Endothelial cell of umbilical vein (primary cell): ENCODE results near the gene CNEP1R1. TPM values are rescaled to one million over a fixed set of nuclear protein-coding genes. Genes with fewer than 3 reads are reported as not detected.

Source experiments
- BruUV-seq: library from RNA; stranded (reverse); fragments of 400-500 nt; replicated peaks from 2 replicates; lab custom pipeline; 2021; lab: Mats Ljungman, UMichigan
- CTCF ChIA-PET: fragments of 300-600, 350-600 bp; sonication (Branson Sonifier 250); formaldehyde crosslinking; loops from one replicate; lab custom pipeline; 2021; ENCODE audit warnings: antibody characterized with exemption, inconsistent platforms; lab: Charles Lee
- POLR2A ChIA-PET: fragments of 300-600, 350-600 bp; sonication (Branson Sonifier 250); formaldehyde crosslinking; loops from one replicate; lab custom pipeline; 2021; ENCODE audit warnings: antibody characterized with exemption, inconsistent platforms; lab: Charles Lee
- DNase-seq: peaks from one replicate; pipeline ENCODE4 v3.0.0-alpha.2; 2011; ENCODE audit warnings: low read depth, low spot score
- FAIRE-seq: peaks from 2 replicates; lab custom pipeline; 2011; peaks lifted over from hg19 to GRCh38; lab: Jason Lieb, UNC
- H2AFZ ChIP-seq: 2 replicates; pipeline ENCODE4 v1.6.0; 2012; ENCODE audit warnings: low read depth, low read length, control low read depth, inconsistent platforms
- H3K27ac ChIP-seq: 2 replicates; pipeline ENCODE4 v1.5.1; 2011; ENCODE audit warnings: low read depth, mild to moderate bottlenecking, control low read depth, low read length, moderate library complexity; ENCODE audit not compliant: insufficient read depth
- H3K27me3 ChIP-seq, 2 experiments: 2 replicates each; pipeline versions ENCODE4 v1.6.0 to v1.6.1; 2011; ENCODE audit warnings: low read length in 2 of 2, mixed read lengths in 1 of 2; ENCODE audit not compliant: control insufficient read depth in 2 of 2, insufficient read depth in 2 of 2
- H3K36me3 ChIP-seq, 2 experiments: 2 replicates in 1 of 2; 3 replicates in 1 of 2; pipeline ENCODE4 v1.5.1; 2011; ENCODE audit warnings: low read length in 2 of 2, mild to moderate bottlenecking in 1 of 2, moderate library complexity in 1 of 2; ENCODE audit not compliant: control insufficient read depth in 2 of 2, insufficient read depth in 2 of 2; ENCODE audit errors: extremely low read depth in 1 of 2
- H3K4me1 ChIP-seq: 3 replicates; pipeline ENCODE4 v1.5.1; 2011; ENCODE audit warnings: mild to moderate bottlenecking, low read length; ENCODE audit not compliant: control insufficient read depth, insufficient read depth; ENCODE audit errors: extremely low read depth
- H3K4me2 ChIP-seq: 2 replicates; pipeline ENCODE4 v1.6.1; 2011; ENCODE audit warnings: low read length, control low read depth, mixed read lengths; ENCODE audit not compliant: insufficient read depth
- H3K4me3 ChIP-seq, 3 experiments: fragments of 200-600 bp in 1 of 3; sonication (generic), shearing (Covaris generic) in 1 of 3; replicated peaks in 1 of 3; 2 replicates each; pipeline ENCODE4 v1.5.1; 2011 to 2016; ENCODE audit warnings: control low read depth in 3 of 3, low read length in 3 of 3, mild to moderate bottlenecking in 2 of 3, inconsistent platforms in 1 of 3, low read depth in 1 of 3, moderate library complexity in 1 of 3; ENCODE audit not compliant: insufficient read depth in 1 of 3
- H3K79me2 ChIP-seq: 2 replicates; pipeline ENCODE4 v1.6.0; 2012; ENCODE audit warnings: low read length, inconsistent platforms; ENCODE audit not compliant: control insufficient read depth, insufficient read depth
- H3K9ac ChIP-seq: replicated peaks from 2 replicates; pipeline ENCODE3; 2011; ENCODE audit warnings: low read length, control low read depth; ENCODE audit not compliant: insufficient read depth; ENCODE audit errors: extremely low read depth
- H3K9me1 ChIP-seq: replicated peaks from 3 replicates; pipeline ENCODE4 v1.6.0; 2011; ENCODE audit warnings: mild to moderate bottlenecking, low read length; ENCODE audit not compliant: control insufficient read depth, insufficient read depth; ENCODE audit errors: extremely low read depth
- H3K9me3 ChIP-seq: replicated peaks from 2 replicates; pipeline ENCODE4 v1.5.1; 2012; ENCODE audit warnings: low read length, inconsistent platforms; ENCODE audit not compliant: control insufficient read depth, insufficient read depth
- H4K20me1 ChIP-seq: replicated peaks from 2 replicates; pipeline ENCODE3; 2011; ENCODE audit warnings: mild to moderate bottlenecking, low read length; ENCODE audit not compliant: control insufficient read depth, insufficient read depth; ENCODE audit errors: extremely low read depth
- CTCF ChIP-seq, 2 donors: IDR thresholded peaks; 1 replicate in 1 of 2; 2 replicates in 1 of 2; pipeline ENCODE4 v1.5.1; 2011; ENCODE audit warnings: low read length in 2 of 2, mild to moderate bottlenecking in 2 of 2, moderate library complexity in 2 of 2, control low read depth in 1 of 2, inconsistent platforms in 1 of 2, low read depth in 1 of 2; ENCODE audit not compliant: insufficient read depth in 1 of 2; ENCODE audit errors: extremely low read depth in 1 of 2
- FOS ChIP-seq: IDR thresholded peaks from 2 replicates; pipeline ENCODE4 v1.6.1; 2011; ENCODE audit warnings: mild to moderate bottlenecking, low read length, moderate library complexity, borderline replicate concordance; ENCODE audit not compliant: insufficient read depth
- GATA2 ChIP-seq: IDR thresholded peaks from 2 replicates; pipeline ENCODE4 v1.7.0; 2011; ENCODE audit warnings: low read depth, mild to moderate bottlenecking, moderate library complexity, mixed read lengths, low read length; ENCODE audit not compliant: insufficient read length, insufficient read depth
- JUN ChIP-seq: IDR thresholded peaks from 2 replicates; pipeline ENCODE4 v1.6.1; 2011; ENCODE audit warnings: borderline replicate concordance, low read depth; ENCODE audit not compliant: insufficient read length, insufficient read depth
- MAX ChIP-seq: IDR thresholded peaks from 2 replicates; pipeline ENCODE4 v1.6.1; 2011; ENCODE audit not compliant: insufficient read depth, insufficient read length
- POLR2A ChIP-seq: IDR thresholded peaks from 2 replicates; pipeline ENCODE4 v1.6.1; 2012; ENCODE audit warnings: low read depth, mild to moderate bottlenecking, control low read depth, low read length
- POLR2AphosphoS5 ChIP-seq: IDR thresholded peaks from 2 replicates; pipeline ENCODE4 v1.6.1; 2012; ENCODE audit warnings: low read depth, mild to moderate bottlenecking, control low read depth, low read length, moderate library complexity; ENCODE audit not compliant: insufficient read depth
- dilution Hi-C: fragments of 300-500 bp; cut with MboI; formaldehyde crosslinking; loops from one replicate; pipeline ENCODE4 v1.15.0; 2019; ENCODE audit warnings: low sequenced_read_pairs; ENCODE audit not compliant: extremely low pct_ligation_motif_present
- intact Hi-C: fragments of 100-400 bp; cut with micrococcal nuclease; formaldehyde crosslinking; loops from one replicate; pipeline ENCODE4 v1.10.0; 2022
- polyA plus RNA-seq, 4 experiments: library from polyadenylated mRNA; depleted of rRNA in 3 of 4; stranded (reverse) in 3 of 4; unstranded in 1 of 4; fragments of >200 nt; gene quantifications; 2 replicates each; pipeline versions ENCODE4 v1.2.1 to v1.2.3, GENCODE V29; 2011 to 2012; ENCODE audit warnings: missing spikeins in 1 of 4
- total RNA-seq: library from RNA; stranded (reverse); gene quantifications from 2 replicates; pipeline ENCODE4 v1.2.3, GENCODE V29; 2021

CNEP1R1 gene
- total and polyA plus RNA-seq, 2 donors (not counting 3 experiments of a cell fraction or from before 2014, with no cell fraction given): 15.3 to 23.2 TPM

GRCh38 chr16:49998991-49999390 lies 26.0 kb upstream of the CNEP1R1 start:
- FAIRE-seq: no peak

More at GRCh38 chr16:49998991-49999390, 26.0 kb upstream of the CNEP1R1 start:
- no peak for TF ChIP-seq POLR2AphosphoS5
- no peak for TF ChIP-seq GATA2
- TF ChIP-seq MAX: no peak
- TF ChIP-seq FOS: no peak
- no peak for TF ChIP-seq CTCF (IDR thresholded peaks at IDR 0.05; ENCODE audit: extremely low read depth in 1 of 2, insufficient read depth in 1 of 2, low read depth in 1 of 2, low read length in 2 of 2)
- no peak for TF ChIP-seq JUN
- no peak for TF ChIP-seq POLR2A
- Histone ChIP-seq H2AFZ (no peak overlapping the region), H3K9ac (no peak overlapping the region), H3K79me2 (no peaks in the 10 kb centered on the region), H3K27ac (no peak overlapping the region), H4K20me1 (no peaks in the 10 kb centered on the region), H3K4me3 (no peak overlapping the region), H3K4me1 (no peaks in the 10 kb centered on the region), H3K27me3 (peaks cover 0 to 4% of the 10 kb centered on the region in 2 experiments), H3K36me3 (no peaks in the 10 kb centered on the region), H3K9me1 (no peaks in the 10 kb centered on the region), H3K9me3 (no peaks in the 10 kb centered on the region), H3K4me2 (no peak overlapping the region)
- no TSS peak for BruUV-seq
- ChIA-PET CTCF (no interaction called here), POLR2A (no interaction called here)
- intact Hi-C loops (no loop called here), dilution Hi-C loops (no loop called here)
- no peak for DNase-seq
